Measurements from ENCODE around the gene TMEM273.

DNA sequence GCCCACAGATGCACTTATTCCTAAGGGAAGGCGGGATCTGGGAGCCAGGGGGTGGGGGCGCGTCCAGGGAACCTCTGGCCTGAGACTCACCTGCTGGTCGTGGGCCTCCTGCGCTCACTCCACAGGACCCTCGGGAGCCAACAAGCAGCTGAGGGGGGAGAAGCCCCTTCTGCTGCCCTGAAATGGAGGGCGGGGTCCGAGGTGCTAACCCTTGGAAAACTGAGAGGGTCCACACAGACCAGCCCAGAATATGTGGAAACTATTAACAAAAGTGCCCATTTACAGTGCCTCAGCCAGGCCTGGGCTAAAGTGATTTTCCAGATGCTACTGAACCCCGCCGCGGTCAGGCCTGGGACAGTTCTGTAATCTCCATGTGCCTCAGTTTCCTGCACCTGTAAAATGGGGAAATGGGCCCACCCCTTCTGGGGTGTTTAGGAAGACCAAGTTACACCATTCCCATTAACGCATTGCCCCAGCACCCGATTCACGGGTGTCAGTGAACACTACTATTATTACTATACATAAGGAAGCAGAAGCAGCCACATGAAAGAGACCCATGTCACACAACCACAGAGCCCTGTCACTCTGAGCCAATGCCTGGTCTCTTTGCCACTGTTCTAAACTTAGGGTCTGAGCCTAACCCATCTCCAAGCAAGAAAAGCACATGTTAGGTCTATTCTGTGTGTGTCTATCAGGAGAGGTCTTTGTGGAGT, 72.2 kb downstream of the TMEM273 start:
- TF ChIP-seq, protein P1, sequence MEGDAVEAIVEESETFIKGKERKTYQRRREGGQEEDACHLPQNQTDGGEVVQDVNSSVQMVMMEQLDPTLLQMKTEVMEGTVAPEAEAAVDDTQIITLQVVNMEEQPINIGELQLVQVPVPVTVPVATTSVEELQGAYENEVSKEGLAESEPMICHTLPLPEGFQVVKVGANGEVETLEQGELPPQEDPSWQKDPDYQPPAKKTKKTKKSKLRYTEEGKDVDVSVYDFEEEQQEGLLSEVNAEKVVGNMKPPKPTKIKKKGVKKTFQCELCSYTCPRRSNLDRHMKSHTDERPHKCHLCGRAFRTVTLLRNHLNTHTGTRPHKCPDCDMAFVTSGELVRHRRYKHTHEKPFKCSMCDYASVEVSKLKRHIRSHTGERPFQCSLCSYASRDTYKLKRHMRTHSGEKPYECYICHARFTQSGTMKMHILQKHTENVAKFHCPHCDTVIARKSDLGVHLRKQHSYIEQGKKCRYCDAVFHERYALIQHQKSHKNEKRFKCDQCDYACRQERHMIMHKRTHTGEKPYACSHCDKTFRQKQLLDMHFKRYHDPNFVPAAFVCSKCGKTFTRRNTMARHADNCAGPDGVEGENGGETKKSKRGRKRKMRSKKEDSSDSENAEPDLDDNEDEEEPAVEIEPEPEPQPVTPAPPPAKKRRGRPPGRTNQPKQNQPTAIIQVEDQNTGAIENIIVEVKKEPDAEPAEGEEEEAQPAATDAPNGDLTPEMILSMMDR (conservative IDR thresholded peaks at IDR 0.05) = no peak
- TF ChIP-seq ZFX (IDR thresholded peaks at IDR 0.05) = no peak

Measured in C4-2B (cell line).